Glomerular endothelial cell (primary cell): ENCODE measurements around the gene SLC4A1. TPM values are rescaled to one million over a fixed set of nuclear protein-coding genes. Genes with fewer than 3 reads are reported as not detected.

Source experiments
- DNase-seq: peaks from one replicate; pipeline ENCODE4 v3.0.0-alpha.2; 2011; ENCODE audit warnings: low read depth, low spot score; ENCODE audit errors: extremely low read depth
- total RNA-seq: library from RNA; depleted of rRNA; stranded (reverse); fragments of >200 nt; gene quantifications from 2 replicates; pipeline ENCODE4 v1.2.3, GENCODE V29; 2015

The SLC4A1 gene
- total RNA-seq, 1 donor from 2014 or later = not detected

- no peak for DNase-seq
Measured at GRCh38 chr17:44207743-44208142, 60.2 kb downstream of the SLC4A1 start.

- DNase-seq = no peak
Measured at GRCh38 chr17:44207319-44207718, 60.6 kb downstream of the SLC4A1 start.

- DNase-seq = no peak
Measured at GRCh38 chr17:44206825-44207155, 61.1 kb downstream of the SLC4A1 start.

- DNase-seq = no peak
Measured at GRCh38 chr17:44205962-44206824, 61.7 kb downstream of the SLC4A1 start.

- no peak for DNase-seq
Measured at GRCh38 chr17:44204441-44204882, 63.5 kb downstream of the SLC4A1 start.

GRCh38 chr17:44203731-44204440 is 64.0 kb downstream of the SLC4A1 start:
- no peak for DNase-seq

GRCh38 chr17:44202756-44203155 is 65.2 kb downstream of the SLC4A1 start:
- DNase-seq = no peak

- DNase-seq = no peak
Measured at GRCh38 chr17:44200478-44201155, 67.3 kb downstream of the SLC4A1 start.

- DNase-seq = no peak
Measured at GRCh38 chr17:44199553-44200477, 68.1 kb downstream of the SLC4A1 start, which contains the start of gene ATXN7L3. TSS of gene ATXN7L3 (minus strand) at chr17:44199884. CDS start at chr17:44198070, 1,814 bp downstream.

GRCh38 chr17:44198721-44199552 is 69.0 kb downstream of the SLC4A1 start:
- no peak for DNase-seq

Other genes starting within 250 kb of the SLC4A1 start
- 44.3 and 55.3 TPM in 2 replicates for gene LSM12, start 201.5 kb downstream of the SLC4A1 start, total RNA-seq
- gene G6PC3, start 197.4 kb downstream of the SLC4A1 start, total RNA-seq = 41.9 and 60.5 TPM in 2 replicates
- 36.3 and 46.9 TPM in 2 replicates for gene HDAC5, start 144.5 kb downstream of the SLC4A1 start, total RNA-seq
- 0.92 and 2.9 TPM in 2 replicates for gene HROB, start 126.2 kb downstream of the SLC4A1 start, total RNA-seq
- 0.15 and 0.18 TPM in 2 replicates for gene ASB16, start 97.4 kb downstream of the SLC4A1 start, total RNA-seq
- gene TMUB2, start 81.2 kb downstream of the SLC4A1 start, total RNA-seq = 31.9 and 35.5 TPM in 2 replicates
- gene ATXN7L3, start 68.3 kb downstream of the SLC4A1 start, total RNA-seq = 69.1 and 72.4 TPM in 2 replicates
- gene UBTF, start 48.5 kb downstream of the SLC4A1 start, total RNA-seq = 51.9 and 58.7 TPM in 2 replicates
- 0.58 and 0.82 TPM in 2 replicates for gene RUNDC3A, start 40.5 kb upstream of the SLC4A1 start, total RNA-seq
- 100 and 126 TPM in 2 replicates for gene SLC25A39, start 56.7 kb upstream of the SLC4A1 start, total RNA-seq
- gene GRN, start 77.2 kb upstream of the SLC4A1 start, total RNA-seq = 1,120 and 1,192 TPM in 2 replicates
- gene FAM171A2, start 95.7 kb upstream of the SLC4A1 start, total RNA-seq = 25.0 and 28.9 TPM in 2 replicates
- gene ITGA2B, start 121.5 kb upstream of the SLC4A1 start, total RNA-seq = 0.23 and 0.24 TPM in 2 replicates
- gene GPATCH8, start 235.3 kb upstream of the SLC4A1 start, total RNA-seq = 20.6 and 26.4 TPM in 2 replicates